Measurements from ENCODE around the gene TSGA10IP. TPM values are rescaled to one million over a fixed set of nuclear protein-coding genes. Genes with fewer than 3 reads are reported as not detected.

Gene TSGA10IP
- polyA plus RNA-seq, 1 donor, result 0.32 TPM

- DNase-seq, result no peak
Observed at GRCh38 chr11:65977621-65978390, 32.5 kb downstream of the TSGA10IP start.

- DNase-seq, result no peak
Observed at GRCh38 chr11:65978391-65979238, 33.3 kb downstream of the TSGA10IP start.

GRCh38 chr11:65979261-65979759, 34.0 kb downstream of the TSGA10IP start:
- DNase-seq, result no peak

DNA sequence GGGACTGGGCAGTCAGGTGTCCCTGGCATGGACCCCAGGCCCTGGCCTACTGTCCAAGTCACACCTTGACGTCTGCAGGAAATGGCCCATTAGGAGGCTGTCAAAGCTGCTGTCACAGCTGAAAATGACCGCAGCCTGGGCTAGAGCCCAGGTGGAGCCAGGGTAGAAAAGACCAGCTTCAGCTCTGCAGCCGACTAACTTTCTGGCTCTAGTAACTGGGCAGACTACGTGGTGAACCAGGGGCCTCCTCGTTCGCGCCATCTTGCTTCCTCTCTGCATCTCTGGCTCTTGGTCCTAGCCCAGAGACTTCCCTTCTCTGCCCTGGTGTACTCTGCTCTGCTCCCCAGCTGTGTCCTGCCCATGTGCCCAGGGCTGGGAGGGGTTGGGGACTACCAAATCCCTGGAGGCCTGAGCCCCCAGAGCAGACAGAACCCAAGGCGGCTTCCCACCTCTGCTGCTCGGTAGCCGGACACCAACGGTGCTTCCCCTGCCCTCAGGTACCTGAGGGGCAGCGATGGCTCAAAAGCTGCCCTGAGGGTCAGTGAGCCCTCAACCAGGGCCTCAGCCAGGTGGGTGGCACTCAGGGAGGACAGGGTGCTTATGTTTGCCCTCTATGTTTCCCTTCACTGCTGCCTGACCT, 35.9 kb downstream of the TSGA10IP start:
- no peak for DNase-seq

DNA sequence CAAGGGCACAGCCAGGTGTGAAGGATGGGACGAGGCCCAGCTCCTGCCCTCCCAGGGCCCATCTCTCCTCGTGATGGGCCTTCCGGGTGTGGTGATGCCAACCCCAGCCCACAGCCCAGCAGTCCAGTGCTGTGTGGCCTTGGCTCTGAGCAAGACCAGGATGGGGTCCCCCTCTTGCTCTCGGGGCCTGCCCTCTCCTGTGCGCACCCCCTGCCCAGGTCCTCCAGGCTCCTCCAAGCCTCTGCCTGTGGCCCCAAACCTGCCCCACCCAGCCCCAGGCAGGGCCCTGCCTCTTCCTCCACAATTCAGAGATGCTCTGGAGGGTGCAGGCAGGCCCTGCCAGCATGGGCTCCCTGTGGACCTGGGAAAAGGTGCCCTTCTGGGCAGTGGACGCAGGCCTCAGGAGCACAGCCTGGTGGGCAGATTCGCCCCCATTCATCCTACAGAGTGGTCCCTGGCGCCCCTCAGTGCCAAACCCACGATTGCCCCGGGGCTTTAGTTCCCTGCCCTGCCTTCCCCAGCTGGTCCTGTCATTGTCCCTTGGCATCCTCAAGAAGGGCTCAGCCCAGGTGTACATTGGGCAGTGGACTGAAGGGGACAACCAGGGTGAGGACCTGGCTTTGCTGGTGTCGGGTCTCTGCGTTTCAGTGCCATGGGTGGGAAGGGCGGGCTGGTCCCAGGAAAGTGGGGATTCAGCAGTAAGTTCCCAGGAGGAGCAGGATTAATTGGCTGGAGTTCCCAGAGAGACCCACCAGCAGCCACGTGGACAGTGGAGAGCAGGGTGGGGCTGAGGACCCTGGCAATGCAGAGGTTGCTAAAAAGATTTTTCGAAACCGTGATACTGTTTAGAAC, 36.9 kb downstream of the TSGA10IP start:
- no peak for DNase-seq

- no peak for DNase-seq
Observed at GRCh38 chr11:65982824-65983588, 37.7 kb downstream of the TSGA10IP start.

GRCh38 chr11:65983589-65983987, 38.3 kb downstream of the TSGA10IP start:
- DNase-seq, result no peak

DNA sequence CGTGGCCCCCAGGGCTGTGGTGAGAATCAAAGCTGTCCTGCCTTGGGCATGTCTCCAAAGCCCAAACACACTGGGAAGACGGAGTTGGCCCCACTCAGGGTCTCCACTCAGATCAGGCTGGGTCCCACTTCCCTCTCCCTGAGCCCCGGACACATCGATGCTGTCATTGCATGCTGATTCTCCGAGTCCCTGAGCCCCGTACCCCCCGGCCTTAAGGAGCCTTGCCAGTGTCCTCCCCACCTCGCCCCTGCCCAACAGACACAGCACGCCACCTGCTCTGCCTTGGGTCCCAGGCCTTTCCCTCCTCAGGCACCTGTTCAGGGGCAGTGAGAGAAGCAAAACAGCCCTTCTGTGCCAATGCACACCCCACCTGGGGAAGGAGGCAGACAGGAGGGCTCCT, 42.1 kb downstream of the TSGA10IP start:
- no peak for DNase-seq

DNA sequence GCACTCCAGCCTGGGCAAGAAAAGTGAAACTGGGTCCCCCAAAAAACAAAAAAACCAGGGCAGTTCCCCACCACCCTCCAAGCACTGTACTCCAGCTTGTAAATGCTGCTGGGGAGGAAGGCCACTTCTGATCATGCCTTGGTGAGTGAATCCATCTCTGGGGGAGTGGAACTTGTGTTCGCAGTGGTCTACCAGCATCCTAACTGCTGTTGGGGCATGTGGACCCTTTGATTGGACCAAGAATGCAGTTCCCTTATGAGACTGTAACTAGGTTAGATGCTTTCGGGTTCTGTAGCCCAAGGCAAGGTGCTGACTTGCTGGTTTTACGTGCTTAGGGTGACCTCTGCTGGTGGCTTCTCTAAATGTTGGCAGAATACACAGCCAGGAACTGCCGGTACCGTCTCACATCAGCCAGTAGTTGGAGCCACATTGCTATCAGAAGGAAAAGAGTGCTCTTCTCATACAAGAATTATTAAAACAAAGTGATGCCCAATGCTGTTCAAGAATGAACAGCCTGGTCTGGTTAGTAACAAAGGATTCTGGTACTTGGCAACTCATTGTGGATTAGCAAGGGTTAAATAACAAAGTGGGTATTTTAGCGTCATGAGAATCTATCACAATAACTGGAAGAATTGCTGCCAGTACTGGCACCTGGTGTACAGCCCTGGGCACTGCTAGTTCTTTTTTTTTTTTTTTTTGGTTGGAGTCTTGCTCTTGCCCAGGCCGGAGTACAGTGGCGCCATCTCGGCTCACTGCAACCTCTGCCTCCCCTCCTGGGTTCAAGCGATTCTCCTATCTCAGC, 43.7 kb downstream of the TSGA10IP start:
- DNase-seq, result peak; percentile 93

- DNase-seq, result no peak
Observed at GRCh38 chr11:65992056-65992455, 46.8 kb downstream of the TSGA10IP start.

GRCh38 chr11:65997286-65997685, 52.0 kb downstream of the TSGA10IP start:
- no peak for DNase-seq

GRCh38 chr11:66001942-66002647, 56.8 kb downstream of the TSGA10IP start, which contains the start of the genes BANF1 and EIF1AD:
TSS of gene BANF1 (plus strand) at chr11:66002503. CDS start at chr11:66003251, 748 bp downstream.
TSS of gene EIF1AD (minus strand) at chr11:66002157. CDS start at chr11:66000389, 1,768 bp downstream.
- DNase-seq, result peak; percentile 97

GRCh38 chr11:66002648-66003225, 57.5 kb downstream of the TSGA10IP start:
- no peak for DNase-seq

DNA sequence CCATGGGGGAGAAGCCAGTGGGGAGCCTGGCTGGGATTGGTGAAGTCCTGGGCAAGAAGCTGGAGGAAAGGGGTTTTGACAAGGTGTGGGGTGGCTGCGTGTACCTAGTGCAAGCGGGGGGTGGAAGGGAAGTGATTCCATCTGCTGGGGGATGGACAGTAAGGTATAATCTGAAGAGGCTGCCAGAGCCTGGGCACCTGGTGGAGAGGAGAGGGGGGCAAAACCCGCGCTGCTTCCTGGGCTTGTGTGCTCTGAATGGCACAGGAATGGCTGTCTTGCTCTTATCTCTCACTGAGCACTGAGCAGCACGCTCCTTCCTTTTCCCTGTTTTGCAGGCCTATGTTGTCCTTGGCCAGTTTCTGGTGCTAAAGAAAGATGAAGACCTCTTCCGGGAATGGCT, 58.0 kb downstream of the TSGA10IP start:
- no peak for DNase-seq

- DNase-seq, result no peak
Observed at GRCh38 chr11:66004186-66004585, 58.9 kb downstream of the TSGA10IP start.

GRCh38 chr11:66006134-66006890, 61.0 kb downstream of the TSGA10IP start:
- no peak for DNase-seq

DNA sequence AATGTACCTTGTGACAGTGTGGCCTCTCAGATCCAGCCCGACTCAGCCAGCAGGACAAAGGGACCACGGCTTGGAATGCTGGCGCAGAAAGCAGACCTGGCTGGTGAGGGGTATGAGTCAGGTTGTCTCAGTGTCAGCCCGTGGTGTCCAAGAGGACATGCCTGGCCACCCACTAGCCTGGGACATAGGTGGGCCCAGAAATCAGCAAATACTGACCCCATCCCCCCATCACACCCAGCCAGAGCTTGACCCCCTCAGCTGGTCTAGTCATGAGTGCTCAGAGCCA, 61.6 kb downstream of the TSGA10IP start:
- DNase-seq, result no peak

DNA sequence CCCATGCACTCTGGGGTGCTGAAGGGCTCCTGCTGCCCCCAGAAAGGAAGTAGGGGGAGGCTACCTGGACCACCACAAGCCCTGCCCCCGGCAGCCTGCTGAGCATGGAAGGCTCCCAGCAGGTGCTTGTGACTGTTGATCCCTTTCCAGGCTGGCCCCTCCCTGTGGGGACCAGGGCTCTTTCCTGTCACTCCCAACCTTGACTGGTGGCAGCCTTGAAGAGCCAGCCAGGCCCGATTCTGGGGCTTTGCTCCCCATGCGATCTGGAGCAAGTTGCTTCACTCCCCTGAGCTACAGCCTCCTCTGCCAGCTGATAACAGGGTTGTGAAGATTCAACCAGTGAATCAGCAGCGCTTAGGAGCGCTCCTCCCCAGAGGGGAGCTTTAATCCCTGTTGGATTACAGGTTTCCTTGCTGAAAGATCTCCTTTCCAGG, 61.9 kb downstream of the TSGA10IP start:
- DNase-seq, result no peak

DNA sequence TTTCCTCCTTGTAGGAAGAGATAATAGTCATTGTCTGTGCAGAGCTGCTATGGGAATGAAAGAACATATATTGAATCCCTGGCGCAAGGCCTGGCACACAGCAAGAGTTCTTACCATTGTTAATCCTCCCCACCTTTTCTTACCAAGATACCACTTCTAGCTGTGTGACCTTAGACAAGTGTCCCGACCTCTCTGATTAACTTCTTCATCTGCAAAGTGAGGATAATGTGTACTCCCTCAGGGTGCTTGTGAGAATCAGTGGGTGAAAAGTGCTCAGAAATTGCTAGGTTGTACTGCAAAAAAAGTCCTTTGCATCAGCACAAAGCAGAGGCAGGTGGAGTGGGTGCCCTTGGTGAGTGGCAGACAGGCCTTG, 62.8 kb downstream of the TSGA10IP start:
- no peak for DNase-seq
